SW480 (cell line): ENCODE measurements around the gene TMEM217.
"Not testable (repeated sequence)": the region's sequence is repeated elsewhere in the genome, so short reads cannot be mapped to it uniquely, and the experiment has no call there.

ENCODE experiments used
- DNase-seq: peaks from one replicate; pipeline ENCODE4 v3.0.0-alpha.2; 2016; ENCODE audit warnings: low spot score

TMEM217 gene

GRCh38 chr6:37210313-37210968 is 47.5 kb downstream of the TMEM217 start:
- DNase-seq = peak; percentile 66

GRCh38 chr6:37209461-37210205 is 48.3 kb downstream of the TMEM217 start:
- no peak for DNase-seq

- DNase-seq = no peak
These were observed 49.2 kb downstream of the TMEM217 start for GRCh38 chr6:37208793-37209192.

DNA sequence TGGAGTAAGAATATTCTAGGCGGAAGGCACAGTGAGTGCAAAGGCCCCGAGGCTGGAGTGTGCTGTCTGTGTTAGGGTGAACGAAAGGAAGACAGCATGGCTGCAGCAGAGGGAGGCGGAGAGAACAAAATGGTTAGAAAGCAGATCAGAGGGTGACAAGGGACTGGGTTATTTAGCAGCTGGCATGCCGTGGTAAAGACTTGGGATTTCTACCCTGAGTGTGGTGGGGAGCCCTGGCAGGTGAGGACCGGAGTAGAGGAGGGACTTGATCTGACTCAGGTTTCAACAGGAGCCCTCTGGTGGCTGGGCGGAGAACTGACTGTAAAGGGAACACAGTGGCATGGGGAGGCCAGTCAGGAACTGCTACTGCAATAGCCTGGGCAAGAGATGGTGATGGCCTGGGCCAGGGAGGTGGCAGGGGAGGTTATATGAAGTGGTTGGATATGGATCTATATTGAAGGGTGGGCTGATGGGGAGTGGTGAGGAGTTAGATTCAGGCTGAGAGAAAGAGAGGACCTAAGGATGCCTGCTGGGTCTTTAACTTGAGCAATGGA is 50.0 kb downstream of the TMEM217 start:
- peak; percentile 72 for DNase-seq

- no peak for DNase-seq
These were observed 51.3 kb downstream of the TMEM217 start for GRCh38 chr6:37206622-37207021.

- no peak for DNase-seq
These were observed 52.0 kb downstream of the TMEM217 start for GRCh38 chr6:37205997-37206340.

GRCh38 chr6:37205175-37205996 is 52.6 kb downstream of the TMEM217 start:
- no peak for DNase-seq

DNA sequence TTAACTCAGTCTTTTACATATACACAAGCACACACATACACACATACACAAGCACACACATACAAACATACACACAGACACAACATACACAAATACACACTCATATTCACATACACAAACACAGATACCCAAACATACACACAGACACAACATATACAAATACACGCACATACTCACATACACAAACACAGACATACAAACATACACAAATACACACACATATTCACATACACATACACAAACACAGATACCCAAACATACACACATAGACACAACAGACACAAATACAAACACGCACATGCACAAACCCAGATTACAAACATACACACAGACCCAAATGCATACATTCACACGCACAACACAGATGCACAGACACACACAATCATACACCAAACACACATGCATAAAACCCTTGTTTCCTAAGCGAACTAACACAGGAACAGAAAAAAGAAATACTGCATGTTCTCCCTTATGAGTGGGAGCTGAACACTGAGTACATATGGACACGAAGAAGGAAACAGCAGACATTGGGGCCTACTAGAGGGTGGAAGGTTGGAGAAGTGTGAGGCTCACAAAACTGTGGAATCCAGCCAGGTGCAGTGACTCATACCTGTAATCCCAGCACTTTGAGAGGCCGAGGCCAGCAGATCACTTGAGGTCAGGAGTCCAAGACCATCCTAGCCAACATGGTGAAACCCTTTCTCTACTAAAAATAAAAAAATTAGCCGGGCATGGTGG is 53.8 kb downstream of the TMEM217 start:
- DNase-seq = peak; percentile 15

DNA sequence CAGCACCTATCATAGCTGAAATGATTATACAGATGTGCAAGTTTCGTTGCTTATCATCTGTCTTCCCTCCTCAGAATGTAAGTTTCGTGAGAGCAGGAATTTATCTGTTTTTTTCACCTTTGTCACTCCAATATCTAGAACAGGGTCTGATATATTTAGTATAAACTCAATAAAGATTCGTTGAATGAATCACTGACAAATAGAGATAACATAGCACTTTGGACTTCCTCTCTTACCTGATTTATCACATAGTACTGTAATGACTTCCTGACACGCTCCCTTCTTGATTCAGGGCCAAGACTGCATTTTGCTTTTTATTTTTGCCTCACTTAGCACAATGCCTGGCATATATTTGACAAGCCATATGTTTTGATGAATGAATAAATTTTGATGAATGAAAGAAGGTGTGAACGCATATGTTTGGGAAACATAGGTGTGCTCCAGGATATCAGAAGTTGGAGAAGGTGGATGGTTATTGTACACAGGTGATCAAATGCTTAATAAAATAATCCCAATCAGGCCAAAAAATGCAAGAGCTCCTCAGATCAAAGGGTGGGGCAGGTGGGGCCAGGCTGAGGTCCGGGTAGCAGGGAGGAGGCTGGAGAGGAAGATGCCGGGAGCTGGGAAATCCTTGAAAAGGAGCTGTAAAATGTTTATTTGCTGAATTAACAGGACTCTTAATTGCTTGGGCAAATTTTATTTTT is 55.0 kb downstream of the TMEM217 start:
- DNase-seq = no peak

- DNase-seq = no peak
These were observed 56.2 kb downstream of the TMEM217 start for GRCh38 chr6:37201726-37202125.

GRCh38 chr6:37200085-37200484 is 57.9 kb downstream of the TMEM217 start:
- DNase-seq = no peak

- DNase-seq = not testable (repeated sequence)
These were observed 61.5 kb downstream of the TMEM217 start for GRCh38 chr6:37196451-37196850.

- DNase-seq = not testable (repeated sequence)
These were observed 63.1 kb downstream of the TMEM217 start for GRCh38 chr6:37194886-37195285.

GRCh38 chr6:37192666-37193065 is 65.3 kb downstream of the TMEM217 start:
- no peak for DNase-seq

- no peak for DNase-seq
These were observed 67.8 kb downstream of the TMEM217 start for GRCh38 chr6:37190159-37190535.

DNA sequence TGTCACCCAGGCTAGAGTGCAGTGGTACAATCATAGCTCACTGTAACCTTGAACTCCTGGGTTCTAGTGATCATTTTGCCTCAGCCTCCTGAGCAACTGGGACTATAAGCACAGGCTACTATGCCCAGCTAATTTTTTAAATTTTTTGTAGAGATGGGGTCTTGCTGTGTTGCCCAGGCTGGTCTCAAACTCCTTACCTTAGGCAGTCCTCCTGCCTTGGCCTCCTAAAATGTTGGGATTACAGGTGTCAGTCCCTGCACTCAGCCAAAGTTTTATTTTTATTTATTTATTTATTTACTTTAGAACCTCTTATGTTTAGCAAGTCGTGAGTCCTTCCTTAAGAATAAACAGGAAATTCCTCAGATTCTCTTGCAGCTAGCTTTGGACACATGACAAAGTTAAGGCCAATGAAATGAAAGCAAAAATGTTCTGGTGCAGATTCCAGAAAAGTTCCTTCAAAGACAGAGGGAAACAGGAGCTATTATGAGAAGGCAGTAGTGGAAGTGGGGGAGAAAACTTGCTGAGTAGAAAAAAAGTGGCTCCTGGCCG is 68.9 kb downstream of the TMEM217 start:
- no peak for DNase-seq

- no peak for DNase-seq
These were observed 70.5 kb downstream of the TMEM217 start for GRCh38 chr6:37187321-37188022.

GRCh38 chr6:37185949-37186720 is 71.8 kb downstream of the TMEM217 start:
- DNase-seq = not testable (repeated sequence)

DNA sequence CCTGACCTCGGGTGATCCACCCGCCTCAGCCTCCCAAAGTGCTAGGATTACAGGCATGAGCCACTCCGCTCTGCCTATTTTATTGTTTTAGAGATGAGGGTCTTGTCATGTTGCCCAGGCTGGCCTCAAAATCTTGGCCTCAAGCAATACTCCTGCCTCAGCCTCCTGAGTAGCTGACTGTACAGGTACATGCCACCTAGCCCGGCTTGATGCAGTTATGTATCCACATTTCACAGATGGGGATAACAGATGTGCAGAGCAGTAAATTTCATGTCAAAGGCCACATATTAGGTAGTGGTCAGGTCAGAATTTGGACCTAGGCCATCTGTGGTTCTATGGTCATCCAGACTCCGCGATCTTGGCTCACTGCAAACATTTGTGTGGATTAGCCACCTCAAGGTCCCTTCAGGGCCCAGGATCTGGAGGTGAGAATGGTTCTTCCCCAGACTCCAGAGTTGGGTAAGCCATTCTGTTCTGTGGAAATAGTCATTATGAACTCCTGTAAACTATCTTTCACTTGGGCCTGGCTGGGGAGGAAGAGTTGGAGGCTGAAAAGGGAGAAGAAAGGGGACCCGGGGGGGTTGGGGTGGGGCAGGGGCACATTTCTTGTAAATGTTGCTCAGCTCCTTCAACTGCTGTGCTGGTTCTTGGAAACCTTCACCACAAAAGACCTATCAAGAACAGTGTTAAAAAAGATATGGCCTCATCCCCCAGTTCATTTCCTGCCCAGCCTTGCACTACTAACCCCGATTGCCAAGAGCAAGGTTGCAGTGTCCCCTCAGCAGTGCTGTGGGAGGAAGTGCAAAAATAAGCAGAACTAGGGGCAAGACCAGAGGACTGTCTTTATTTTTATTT is 75.0 kb downstream of the TMEM217 start:
- no peak for DNase-seq
